Metanephros (tissue), 1 donor: Measurements from ENCODE around the gene SERPINB6. TPM values are rescaled to one million over a fixed set of nuclear protein-coding genes. Genes with fewer than 3 reads are reported as not detected.

Experiments used
- total RNA-seq: library from RNA; depleted of rRNA; stranded (reverse); fragments of >200 nt; gene quantifications from one replicate; pipeline ENCODE4 v1.2.3, GENCODE V29; 2014

The SERPINB6 gene
- total RNA-seq, result 58.7 TPM

DNA sequence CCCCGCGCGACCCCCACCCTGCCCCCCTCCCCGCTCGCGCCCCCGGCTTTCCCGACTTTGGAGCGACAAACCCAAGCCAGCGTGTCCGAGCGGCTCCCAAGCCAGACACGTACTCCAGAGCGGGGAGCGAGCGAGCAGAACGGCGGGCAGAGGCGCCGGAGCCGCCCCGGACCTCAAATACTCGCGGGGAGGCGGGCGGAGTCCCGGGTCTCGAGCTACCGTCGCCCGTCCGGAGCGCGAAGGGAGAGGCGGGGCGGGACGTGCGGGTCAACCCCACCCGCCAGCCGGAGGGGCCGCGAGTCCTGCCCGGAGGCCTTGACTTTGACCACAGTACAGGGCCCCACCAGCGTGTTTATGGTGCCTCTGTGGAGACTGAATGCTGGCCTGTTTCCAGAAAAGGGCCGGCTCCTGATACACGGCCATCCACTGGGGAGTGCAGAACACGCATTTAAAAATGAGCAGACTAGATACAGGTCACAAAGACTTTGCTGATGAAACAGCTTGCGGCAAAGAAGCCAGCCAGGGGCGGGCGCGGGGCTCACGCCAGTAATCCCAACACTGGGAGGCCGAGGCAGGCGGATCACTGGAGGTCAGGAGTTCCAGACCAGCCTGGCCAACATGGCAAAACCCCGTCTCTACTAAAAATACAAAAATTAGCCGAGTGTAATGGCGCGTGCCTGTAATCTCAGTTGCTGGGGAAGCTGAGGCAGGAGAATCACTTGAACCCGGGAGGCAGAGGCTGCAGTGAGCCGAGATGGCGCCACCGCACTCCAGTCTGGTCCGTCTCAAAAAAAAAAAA is at the start of gene SERPINB6:
SERPINB6 (minus strand) TSS at position 148 of the 799 bp plus-strand sequence. CDS start 12,235 bp downstream, outside the sequence.

DNA sequence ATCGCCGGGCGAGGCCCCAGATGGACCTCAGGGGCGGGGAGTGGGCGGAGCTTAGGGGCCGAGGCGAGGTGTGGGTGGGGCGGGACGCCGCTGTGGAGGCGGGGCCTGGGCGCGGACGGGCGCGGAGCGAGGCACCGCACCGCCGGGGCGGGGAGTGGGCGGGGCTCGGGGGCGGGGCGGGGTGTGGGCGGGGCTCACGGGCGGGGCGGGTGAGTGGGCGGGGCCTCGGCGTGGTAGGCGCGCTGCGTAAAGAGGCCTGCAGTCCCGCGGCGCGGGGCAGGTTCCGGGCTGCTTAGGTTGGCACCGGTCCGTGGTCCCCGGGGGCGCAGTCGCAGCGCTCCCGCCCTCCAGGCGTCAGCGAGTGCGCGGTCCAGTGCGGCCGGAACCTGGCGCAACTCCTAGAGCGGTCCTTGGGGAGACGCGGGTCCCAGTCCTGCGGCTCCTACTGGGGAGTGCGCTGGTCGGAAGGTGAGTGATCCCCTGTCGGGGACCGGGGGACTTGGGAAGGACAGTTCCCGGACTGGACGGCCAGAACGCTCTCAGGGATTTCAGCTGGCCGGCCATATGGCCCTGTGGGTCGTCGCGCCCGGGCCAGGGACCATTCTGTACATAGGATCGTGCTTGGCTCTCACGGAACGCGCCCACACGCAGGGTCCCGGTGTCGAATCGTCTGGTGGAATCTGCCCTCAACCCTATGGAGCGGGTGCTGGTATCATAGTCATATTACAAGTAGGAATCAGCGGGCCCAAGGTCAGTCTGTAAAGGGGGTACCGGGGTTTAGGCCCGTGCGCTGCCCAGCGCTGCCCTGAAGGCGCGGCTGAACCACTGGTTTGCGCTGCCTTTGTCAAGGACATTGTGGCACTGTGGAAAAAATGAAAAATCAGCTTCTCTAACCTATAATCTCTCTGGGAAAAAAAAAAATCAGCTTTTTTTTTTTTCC is 28.5 kb upstream of the SERPINB6 start, which contains the start of gene NQO2:
NQO2 (plus strand) TSS at position 277 of the 940 bp plus-strand sequence. CDS start 6,659 bp downstream, outside the sequence.

Other genes with a start within 250 kb of the SERPINB6 start
- gene MYLK4, start 220.6 kb downstream of the SERPINB6 start, total RNA-seq, result 1.3 TPM
- 51.3 TPM for gene WRNIP1, start 206.2 kb downstream of the SERPINB6 start, total RNA-seq
- 19.3 TPM for gene SERPINB1, start 129.7 kb downstream of the SERPINB6 start, total RNA-seq
- gene SERPINB9, start 68.3 kb downstream of the SERPINB6 start, total RNA-seq, result 10.9 TPM
- gene NQO2, start 28.3 kb upstream of the SERPINB6 start, total RNA-seq, result 13.1 TPM
- gene RIPK1, start 96.9 kb upstream of the SERPINB6 start, total RNA-seq, result 15.1 TPM
- 24.7 TPM for gene BPHL, start 147.1 kb upstream of the SERPINB6 start, total RNA-seq
- gene TUBB2A, start 186.0 kb upstream of the SERPINB6 start, total RNA-seq, result 81.5 TPM